HUDEP-2 (cell line): ENCODE data around the gene AP1G1.

ENCODE experiments used
- DNase-seq, 76 experiments: peaks; one replicate each; lab custom pipeline; 2025; ENCODE audit not compliant: unreplicated experiment in 76 of 76; lab: John Stamatoyannopoulos, UW

Gene AP1G1

GRCh38 chr16:71762186-71762585, 46.4 kb downstream of the AP1G1 start:
- DNase-seq, result no peak

- DNase-seq, result no peak
These were observed 47.5 kb downstream of the AP1G1 start for GRCh38 chr16:71761097-71761496.

- DNase-seq, result no peak
These were observed 50.3 kb downstream of the AP1G1 start for GRCh38 chr16:71758293-71758760.

- DNase-seq, result no peak
These were observed 54.0 kb downstream of the AP1G1 start for GRCh38 chr16:71754652-71755051.

- DNase-seq, result no peak
These were observed 54.5 kb downstream of the AP1G1 start for GRCh38 chr16:71754108-71754507.

GRCh38 chr16:71748226-71748625, 60.4 kb downstream of the AP1G1 start:
- no peak for DNase-seq

- peak in 26 of 76 experiments; percentile 2 to 53 (median 30) for DNase-seq
These were observed 62.1 kb downstream of the AP1G1 start for GRCh38 chr16:71746442-71747046.

- no peak for DNase-seq
These were observed 69.8 kb downstream of the AP1G1 start for GRCh38 chr16:71738855-71739254.

- no peak for DNase-seq
These were observed 71.1 kb downstream of the AP1G1 start for GRCh38 chr16:71737501-71737900.

GRCh38 chr16:71734511-71734910, 74.1 kb downstream of the AP1G1 start:
- no peak for DNase-seq

GRCh38 chr16:71732587-71732986, 76.0 kb downstream of the AP1G1 start:
- DNase-seq, result no peak

GRCh38 chr16:71727551-71728324, 80.9 kb downstream of the AP1G1 start:
- peak in 68 of 76 experiments; percentile 11 to 91 (median 60) for DNase-seq

- DNase-seq, result peak in 2 of 76 experiments; percentile 1 to 34
These were observed 81.9 kb downstream of the AP1G1 start for GRCh38 chr16:71726476-71727315.

- no peak for DNase-seq
These were observed 84.3 kb downstream of the AP1G1 start, which contains the start of gene PHLPP2 for GRCh38 chr16:71724320-71724751. TSS of gene PHLPP2 (minus strand) at chr16:71724701. CDS start at chr16:71714795, 9,906 bp downstream.

GRCh38 chr16:71723537-71724319, 84.9 kb downstream of the AP1G1 start:
- DNase-seq, result peak in 58 of 76 experiments; percentile 8 to 87 (median 54)

- DNase-seq, result peak in 42 of 76 experiments; percentile 5 to 70 (median 38)
These were observed 85.7 kb downstream of the AP1G1 start for GRCh38 chr16:71722801-71723536.

- no peak for DNase-seq
These were observed 87.4 kb downstream of the AP1G1 start for GRCh38 chr16:71721066-71721740.

- DNase-seq, result no peak
These were observed 96.1 kb downstream of the AP1G1 start for GRCh38 chr16:71712501-71712900.

- no peak for DNase-seq
These were observed 96.8 kb downstream of the AP1G1 start for GRCh38 chr16:71711789-71712188.
